ENCODE measurements around the gene TBC1D3I.
"Not testable (repeated sequence)": the region's sequence is repeated elsewhere in the genome, so short reads cannot be mapped to it uniquely, and the experiment has no call there.

TBC1D3I gene

DNA sequence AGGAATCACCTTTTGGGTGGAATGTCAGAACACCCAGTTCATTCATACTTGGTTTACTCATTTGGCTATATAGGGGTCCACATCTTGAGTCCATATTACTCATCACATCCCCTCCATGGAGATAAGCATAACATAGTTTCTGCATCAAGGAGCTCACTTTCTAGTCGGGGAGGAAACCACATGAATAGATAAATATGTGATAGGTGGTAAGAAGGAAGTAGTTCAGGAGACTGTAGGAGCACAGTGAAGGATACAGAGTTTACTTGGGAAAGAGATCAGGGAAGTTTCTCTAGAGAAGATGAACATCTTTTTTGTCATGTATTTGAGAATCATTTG, 57.9 kb downstream of the TBC1D3I start:
- not testable (repeated sequence) for DNase-seq (ENCODE audit: low spot score)

- DNase-seq (ENCODE audit: low spot score) = no peak
These were observed 58.5 kb downstream of the TBC1D3I start for GRCh38 chr17:36205637-36206485.

- no peak for DNase-seq (ENCODE audit: low spot score)
These were observed 59.5 kb downstream of the TBC1D3I start for GRCh38 chr17:36204724-36205500.

All from CD4-positive, alpha-beta T cell treated with Interleukin-2 at 100 ng/mL for 4 hours (primary cell).